OCI-LY3 (cell line): ENCODE data around the gene PIK3R6.

Source experiments
- H2AFZ ChIP-seq: fragments of 200-600, 300-600 bp; shearing (Covaris generic); 2 replicates; pipeline ENCODE4 v1.6.0; 2014; ENCODE audit warnings: antibody characterized with exemption, low read depth, low read length
- H3K27ac ChIP-seq: fragments of 200-600, 300-600 bp; sonication (generic); 2 replicates; pipeline ENCODE4 v1.5.1; 2014; ENCODE audit warnings: mild to moderate bottlenecking, low read length, moderate library complexity, mixed read lengths
- H3K27me3 ChIP-seq: fragments of 200-600, 300-600 bp; sonication (generic); 2 replicates; pipeline ENCODE4 v1.6.1; 2014; ENCODE audit warnings: low read depth, low read length, mixed read lengths
- H3K36me3 ChIP-seq: fragments of 200-600, 300-600 bp; sonication (generic); replicated peaks from 2 replicates; pipeline ENCODE3; 2014; ENCODE audit warnings: low read depth, low read length, mixed read lengths
- H3K4me1 ChIP-seq: fragments of 300-600, 200-600 bp; sonication (generic); 2 replicates; pipeline ENCODE4 v1.6.1; 2014; ENCODE audit warnings: low read length, mixed read lengths
- H3K4me2 ChIP-seq: fragments of 200-600, 300-600 bp; sonication (generic); 2 replicates; pipeline ENCODE4 v1.6.1; 2014; ENCODE audit warnings: low read length, mixed read lengths
- H3K4me3 ChIP-seq: fragments of 300-600, 200-600 bp; sonication (generic); 2 replicates; pipeline ENCODE4 v1.5.1; 2014; ENCODE audit warnings: antibody characterized with exemption, mild to moderate bottlenecking, low read length, moderate library complexity
- H3K79me2 ChIP-seq: fragments of 300-600, 200-600 bp; shearing (Covaris generic); 2 replicates; pipeline ENCODE4 v1.6.1; 2014; ENCODE audit warnings: mild to moderate bottlenecking, low read length, mixed read lengths
- H3K9ac ChIP-seq: fragments of 300-600, 200-600 bp; shearing (Covaris generic); 2 replicates; pipeline ENCODE4 v1.6.0; 2014; ENCODE audit warnings: mild to moderate bottlenecking, low read length, moderate library complexity
- H3K9me3 ChIP-seq: fragments of 200-600, 300-600 bp; shearing (Covaris generic); 2 replicates; pipeline ENCODE4 v1.6.1; 2014; ENCODE audit warnings: low read length, mixed read lengths; ENCODE audit not compliant: insufficient read depth
- H4K20me1 ChIP-seq: fragments of 200-600, 300-600 bp; sonication (generic); 2 replicates; pipeline ENCODE4 v1.6.1; 2016; ENCODE audit warnings: low read length, mixed read lengths; ENCODE audit not compliant: insufficient read depth
- EZH2phosphoT487 ChIP-seq: fragments of 200-600 bp; shearing (Covaris generic); IDR thresholded peaks from 2 replicates; pipeline ENCODE4 v1.6.1; 2018; ENCODE audit warnings: antibody characterized with exemption, mixed run types, low read depth
- TF ChIP-seq, protein P1 (sequence below): fragments of 200-600, 300-600 bp; sonication (generic); IDR thresholded peaks from 2 replicates; pipeline ENCODE4 v1.5.1; 2014; ENCODE audit warnings: antibody characterized with exemption, low read length, low read depth

Gene PIK3R6

GRCh38 chr17:8867361-8867981 is at the start of gene PIK3R6:
TSS of gene PIK3R6 (minus strand) at chr17:8867674. CDS start at chr17:8849794, 17,880 bp downstream.
- no peaks in the 10 kb centered on the region for H4K20me1 ChIP-seq
- no peak within 1 kb of the TSS for H2AFZ ChIP-seq
- peak within 1 kb of the TSS; percentile 54 for H3K4me3 ChIP-seq
- peak within 1 kb of the TSS; percentile 62; the same call in 1 of the 2 replicates for H3K27ac ChIP-seq
- no peak for TF ChIP-seq EZH2phosphoT487
- TF ChIP-seq, protein P1, sequence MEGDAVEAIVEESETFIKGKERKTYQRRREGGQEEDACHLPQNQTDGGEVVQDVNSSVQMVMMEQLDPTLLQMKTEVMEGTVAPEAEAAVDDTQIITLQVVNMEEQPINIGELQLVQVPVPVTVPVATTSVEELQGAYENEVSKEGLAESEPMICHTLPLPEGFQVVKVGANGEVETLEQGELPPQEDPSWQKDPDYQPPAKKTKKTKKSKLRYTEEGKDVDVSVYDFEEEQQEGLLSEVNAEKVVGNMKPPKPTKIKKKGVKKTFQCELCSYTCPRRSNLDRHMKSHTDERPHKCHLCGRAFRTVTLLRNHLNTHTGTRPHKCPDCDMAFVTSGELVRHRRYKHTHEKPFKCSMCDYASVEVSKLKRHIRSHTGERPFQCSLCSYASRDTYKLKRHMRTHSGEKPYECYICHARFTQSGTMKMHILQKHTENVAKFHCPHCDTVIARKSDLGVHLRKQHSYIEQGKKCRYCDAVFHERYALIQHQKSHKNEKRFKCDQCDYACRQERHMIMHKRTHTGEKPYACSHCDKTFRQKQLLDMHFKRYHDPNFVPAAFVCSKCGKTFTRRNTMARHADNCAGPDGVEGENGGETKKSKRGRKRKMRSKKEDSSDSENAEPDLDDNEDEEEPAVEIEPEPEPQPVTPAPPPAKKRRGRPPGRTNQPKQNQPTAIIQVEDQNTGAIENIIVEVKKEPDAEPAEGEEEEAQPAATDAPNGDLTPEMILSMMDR = no peak
- peaks cover 39% of the 10 kb centered on the region for H3K4me1 ChIP-seq
- no peak within 1 kb of the TSS for H3K9ac ChIP-seq
- H3K79me2 ChIP-seq = no peaks in the 10 kb centered on the region
- H3K4me2 ChIP-seq = peak within 1 kb of the TSS; percentile 60
- 0 out of 2 replicates have a peak, but pooled peaks cover 5% of the 10 kb centered on the region for H3K27me3 ChIP-seq
- H3K9me3 ChIP-seq = no peaks in the 10 kb centered on the region
- no peaks in the 10 kb centered on the region for H3K36me3 ChIP-seq

- Histone ChIP-seq H3K4me2 (peak overlapping the region; percentile 99), H3K27me3 (peaks cover 5% of the 10 kb centered on the region), H3K27ac (peak overlapping the region; percentile 86), H3K4me1 (peaks cover 80% of the 10 kb centered on the region), H3K4me3 (no peak overlapping the region), H3K9ac (peak overlapping the region; percentile 35; the same call in 1 of the 2 replicates), H2AFZ (no peak overlapping the region), H3K36me3 (peaks cover 5% of the 10 kb centered on the region), H4K20me1 (no peaks in the 10 kb centered on the region), H3K9me3 (no peaks in the 10 kb centered on the region), H3K79me2 (no peaks in the 10 kb centered on the region)
- TF ChIP-seq EZH2phosphoT487 = no peak
- TF ChIP-seq, protein P1 = no peak
Observed at GRCh38 chr17:8916466-8916865, 49.0 kb upstream of the PIK3R6 start.

DNA sequence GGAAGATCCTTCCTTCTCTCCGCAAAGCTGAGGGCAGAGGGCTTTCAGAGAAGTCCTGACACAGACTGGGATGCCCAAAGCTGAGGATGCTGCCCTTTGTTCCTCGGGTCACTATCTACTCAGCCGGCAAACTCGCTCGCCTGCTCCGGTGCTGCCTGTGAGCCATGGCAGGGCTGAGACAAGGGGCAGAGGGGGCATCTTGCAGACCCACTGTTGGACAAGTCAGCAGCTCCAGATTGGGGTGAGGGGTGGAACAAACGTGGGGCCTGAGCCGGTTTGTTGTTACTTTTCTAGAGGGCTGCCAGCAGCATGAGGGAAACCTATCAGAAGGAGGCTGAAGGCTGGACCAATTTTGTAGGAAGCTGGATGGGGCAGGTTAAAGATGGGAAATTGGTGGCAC is 47.1 kb upstream of the PIK3R6 start:
- peaks cover 2% of the 10 kb centered on the region for H3K36me3 ChIP-seq
- no peaks in the 10 kb centered on the region for H3K9me3 ChIP-seq
- peaks cover 5% of the 10 kb centered on the region for H3K27me3 ChIP-seq
- H3K79me2 ChIP-seq = no peaks in the 10 kb centered on the region
- H3K9ac ChIP-seq = no peak overlapping the region
- H2AFZ ChIP-seq = no peak overlapping the region
- peaks cover 82% of the 10 kb centered on the region for H3K4me1 ChIP-seq
- H3K4me3 ChIP-seq = no peak overlapping the region
- no peaks in the 10 kb centered on the region for H4K20me1 ChIP-seq
- no peak overlapping the region for H3K4me2 ChIP-seq
- TF ChIP-seq EZH2phosphoT487 = no peak
- TF ChIP-seq, protein P1 = no peak
- H3K27ac ChIP-seq = no peak overlapping the region

- Histone ChIP-seq H3K27ac (no peak overlapping the region), H3K36me3 (peaks cover 2% of the 10 kb centered on the region), H3K4me1 (peaks cover 78% of the 10 kb centered on the region), H3K27me3 (peaks cover 5% of the 10 kb centered on the region), H3K9me3 (no peaks in the 10 kb centered on the region), H3K79me2 (no peaks in the 10 kb centered on the region), H4K20me1 (no peaks in the 10 kb centered on the region), H3K4me2 (no peak overlapping the region), H3K9ac (no peak overlapping the region), H3K4me3 (no peak overlapping the region), H2AFZ (no peak overlapping the region)
- TF ChIP-seq EZH2phosphoT487 = no peak
- TF ChIP-seq, protein P1 = no peak
Observed at GRCh38 chr17:8913879-8914278, 46.4 kb upstream of the PIK3R6 start.
